HL-60 (cell line): ENCODE measurements around the gene TPM1.
"Not testable (repeated sequence)": the region's sequence is repeated elsewhere in the genome, so short reads cannot be mapped to it uniquely, and the experiment has no call there.

ENCODE experiments used
- DNase-seq, 2 experiments: peaks; one replicate each; pipeline ENCODE4 v3.0.0-alpha.2; 2010 to 2020; ENCODE audit warnings: low read depth in 1 of 2, low spot score in 1 of 2
- H3K27ac ChIP-seq: fragments of 250-450 bp; sonication (Bioruptor Pico); replicated peaks from 2 replicates; pipeline ENCODE4 v1.5.1; 2020; ENCODE audit warnings: mild to moderate bottlenecking, moderate library complexity
- H3K27me3 ChIP-seq: fragments of 250-450 bp; sonication (Bioruptor Pico); 2 replicates; pipeline ENCODE4 v1.5.1; 2021; ENCODE audit warnings: mild to moderate bottlenecking, moderate library complexity; ENCODE audit not compliant: insufficient read depth, poor library complexity, severe bottlenecking
- H3K4me3 ChIP-seq: replicated peaks from 2 replicates; pipeline ENCODE4 v1.5.1; 2011; ENCODE audit warnings: mild to moderate bottlenecking, control low read depth, low read length; ENCODE audit not compliant: insufficient read depth
- CTCF ChIP-seq: IDR thresholded peaks from one replicate; pipeline ENCODE4 v1.5.1; 2011; ENCODE audit warnings: low read length, control low read depth, inconsistent platforms; ENCODE audit not compliant: insufficient read depth
- GABPA ChIP-seq: IDR thresholded peaks from 2 replicates; pipeline ENCODE4 v1.6.1; 2012; ENCODE audit warnings: low read depth
- POLR2AphosphoS5 ChIP-seq: IDR thresholded peaks from 2 replicates; pipeline ENCODE4 v1.6.1; 2012; ENCODE audit warnings: low read depth
- REST ChIP-seq: IDR thresholded peaks from 2 replicates; pipeline ENCODE4 v1.6.1; 2012; ENCODE audit warnings: low read depth; ENCODE audit not compliant: insufficient replicate concordance
- SPI1 ChIP-seq: IDR thresholded peaks from 2 replicates; pipeline ENCODE4 v1.6.1; 2012; ENCODE audit warnings: low read depth, mild to moderate bottlenecking, borderline replicate concordance

Gene TPM1

GRCh38 chr15:63093486-63094205, 51.1 kb downstream of the TPM1 start:
- peak; percentile 41 to 74 for DNase-seq
- peak; percentile 74 for TF ChIP-seq CTCF
- no peak for TF ChIP-seq SPI1
- H3K27ac ChIP-seq, result no peak overlapping the region
- no peaks in the 10 kb centered on the region for H3K27me3 ChIP-seq
- no peak overlapping the region for H3K4me3 ChIP-seq

- no peak overlapping the region for H3K4me3 ChIP-seq
- TF ChIP-seq REST (no peak), SPI1 (no peak), CTCF (no peak), GABPA (no peak), POLR2AphosphoS5 (no peak)
- H3K27ac ChIP-seq, result no peak overlapping the region
- H3K27me3 ChIP-seq, result no peaks in the 10 kb centered on the region
- no peak for DNase-seq
Observed at GRCh38 chr15:63094495-63094931, 52.0 kb downstream of the TPM1 start.

- DNase-seq, result no peak
- TF ChIP-seq GABPA (no peak), SPI1 (no peak), REST (no peak), CTCF (no peak), POLR2AphosphoS5 (no peak)
- Histone ChIP-seq H3K27ac (no peak overlapping the region), H3K4me3 (no peak overlapping the region), H3K27me3 (no peaks in the 10 kb centered on the region)
Observed at GRCh38 chr15:63096178-63096577, 53.6 kb downstream of the TPM1 start.

- not testable (repeated sequence) for H3K27me3 ChIP-seq, H3K4me3 ChIP-seq, DNase-seq, H3K27ac ChIP-seq
Observed at GRCh38 chr15:63098901-63099300, 56.4 kb downstream of the TPM1 start.

- H3K27me3 ChIP-seq, DNase-seq, H3K4me3 ChIP-seq, H3K27ac ChIP-seq: not testable (repeated sequence)
Observed at GRCh38 chr15:63099581-63099980, 57.0 kb downstream of the TPM1 start.
